Fibroblast of lung (primary cell): ENCODE results near the gene ADAMTS3.

Experiments
- EZH2 ChIP-seq: IDR thresholded peaks from 2 replicates; pipeline ENCODE4 v1.5.1; 2012; ENCODE audit warnings: low read length, control low read depth, mild to moderate bottlenecking; ENCODE audit errors: missing control alignments
- TF ChIP-seq, protein P1 (sequence below), 2 donors: IDR thresholded peaks in 1 of 2; conservative IDR thresholded peaks in 1 of 2; 1 replicate in 1 of 2; 2 replicates in 1 of 2; pipeline ENCODE4 v1.5.1; 2011 to 2012; ENCODE audit warnings: low read length in 2 of 2, control low read depth in 1 of 2, inconsistent platforms in 1 of 2, low read depth in 1 of 2, mild to moderate bottlenecking in 1 of 2

DNA sequence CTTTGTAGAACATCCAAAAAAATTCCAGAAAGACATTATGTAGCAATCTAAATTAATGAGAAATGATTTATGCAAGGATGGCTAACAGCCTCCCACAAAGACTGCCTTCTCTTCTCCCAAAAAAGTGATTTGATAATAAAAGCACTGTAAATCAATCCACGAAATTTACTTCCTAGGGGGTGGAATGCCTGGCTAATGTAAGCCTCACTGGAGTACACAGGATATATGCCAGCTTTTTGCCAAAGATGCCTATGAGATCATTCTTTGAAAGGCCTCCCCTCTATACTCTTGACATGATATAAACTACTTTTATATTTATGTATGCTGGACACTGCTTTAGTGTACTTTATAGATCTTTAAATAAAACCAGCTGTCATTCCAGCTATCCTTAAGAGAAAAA, 211.1 kb downstream of the ADAMTS3 start:
- no peak for TF ChIP-seq EZH2
- TF ChIP-seq, protein P1, sequence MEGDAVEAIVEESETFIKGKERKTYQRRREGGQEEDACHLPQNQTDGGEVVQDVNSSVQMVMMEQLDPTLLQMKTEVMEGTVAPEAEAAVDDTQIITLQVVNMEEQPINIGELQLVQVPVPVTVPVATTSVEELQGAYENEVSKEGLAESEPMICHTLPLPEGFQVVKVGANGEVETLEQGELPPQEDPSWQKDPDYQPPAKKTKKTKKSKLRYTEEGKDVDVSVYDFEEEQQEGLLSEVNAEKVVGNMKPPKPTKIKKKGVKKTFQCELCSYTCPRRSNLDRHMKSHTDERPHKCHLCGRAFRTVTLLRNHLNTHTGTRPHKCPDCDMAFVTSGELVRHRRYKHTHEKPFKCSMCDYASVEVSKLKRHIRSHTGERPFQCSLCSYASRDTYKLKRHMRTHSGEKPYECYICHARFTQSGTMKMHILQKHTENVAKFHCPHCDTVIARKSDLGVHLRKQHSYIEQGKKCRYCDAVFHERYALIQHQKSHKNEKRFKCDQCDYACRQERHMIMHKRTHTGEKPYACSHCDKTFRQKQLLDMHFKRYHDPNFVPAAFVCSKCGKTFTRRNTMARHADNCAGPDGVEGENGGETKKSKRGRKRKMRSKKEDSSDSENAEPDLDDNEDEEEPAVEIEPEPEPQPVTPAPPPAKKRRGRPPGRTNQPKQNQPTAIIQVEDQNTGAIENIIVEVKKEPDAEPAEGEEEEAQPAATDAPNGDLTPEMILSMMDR (conservative IDR thresholded peaks at IDR 0.05 in 1 of 2, IDR thresholded peaks at IDR 0.05 in 1 of 2; ENCODE audit: low read depth in 1 of 2, low read length in 2 of 2): no peak
